ENCODE data around the gene NCKAP5.

Gene NCKAP5

GRCh38 chr2:133562558-133562957 is 5.7 kb downstream of the NCKAP5 start:
- peaks cover 5% of the 10 kb centered on the region for H3K27me3 Mint-ChIP-seq (ENCODE audit: low read depth)
- no peaks in the 10 kb centered on the region for H3K9me3 Mint-ChIP-seq
- no peaks in the 10 kb centered on the region for H3K4me1 Mint-ChIP-seq (ENCODE audit: low read depth)
- H3K36me3 Mint-ChIP-seq (ENCODE audit: low read depth), result no peaks in the 10 kb centered on the region
- no peak overlapping the region for H3K4me3 Mint-ChIP-seq
- DNase-seq (ENCODE audit: low spot score), result no peak
- H3K27ac Mint-ChIP-seq, result no peak overlapping the region

- Mint-ChIP-seq H3K4me3 (no peak overlapping the region), H3K27ac (no peak overlapping the region), H3K9me3 (no peaks in the 10 kb centered on the region), H3K4me1 (ENCODE audit: low read depth) (no peaks in the 10 kb centered on the region), H3K36me3 (ENCODE audit: low read depth) (no peaks in the 10 kb centered on the region), H3K27me3 (ENCODE audit: low read depth) (no peaks in the 10 kb centered on the region)
- DNase-seq (ENCODE audit: low spot score), result no peak
Observed at GRCh38 chr2:133561045-133561852, 7.0 kb downstream of the NCKAP5 start.

- Mint-ChIP-seq H3K4me1 (ENCODE audit: low read depth) (no peaks in the 10 kb centered on the region), H3K27ac (no peak overlapping the region), H3K36me3 (ENCODE audit: low read depth) (no peaks in the 10 kb centered on the region), H3K4me3 (no peak overlapping the region), H3K27me3 (ENCODE audit: low read depth) (no peaks in the 10 kb centered on the region), H3K9me3 (no peaks in the 10 kb centered on the region)
- DNase-seq (ENCODE audit: low spot score), result no peak
Observed at GRCh38 chr2:133557614-133558013, 10.6 kb downstream of the NCKAP5 start.

- no peak overlapping the region for H3K27ac Mint-ChIP-seq
- no peaks in the 10 kb centered on the region for H3K36me3 Mint-ChIP-seq (ENCODE audit: low read depth)
- no peaks in the 10 kb centered on the region for H3K9me3 Mint-ChIP-seq
- no peak for DNase-seq (ENCODE audit: low spot score)
- no peaks in the 10 kb centered on the region for H3K4me1 Mint-ChIP-seq (ENCODE audit: low read depth)
- no peaks in the 10 kb centered on the region for H3K27me3 Mint-ChIP-seq (ENCODE audit: low read depth)
- H3K4me3 Mint-ChIP-seq, result no peak overlapping the region
Observed at GRCh38 chr2:133553838-133554408, 14.3 kb downstream of the NCKAP5 start.

GRCh38 chr2:133553251-133553650 is 15.0 kb downstream of the NCKAP5 start:
- Mint-ChIP-seq H3K27ac (no peak overlapping the region), H3K4me1 (ENCODE audit: low read depth) (no peaks in the 10 kb centered on the region), H3K9me3 (no peaks in the 10 kb centered on the region), H3K27me3 (ENCODE audit: low read depth) (no peaks in the 10 kb centered on the region), H3K36me3 (ENCODE audit: low read depth) (no peaks in the 10 kb centered on the region), H3K4me3 (no peak overlapping the region)
- DNase-seq (ENCODE audit: low spot score), result no peak

GRCh38 chr2:133552821-133553220 is 15.4 kb downstream of the NCKAP5 start:
- H3K27me3 Mint-ChIP-seq (ENCODE audit: low read depth), result no peaks in the 10 kb centered on the region
- H3K4me1 Mint-ChIP-seq (ENCODE audit: low read depth), result no peaks in the 10 kb centered on the region
- no peak for DNase-seq (ENCODE audit: low spot score)
- H3K4me3 Mint-ChIP-seq, result no peak overlapping the region
- no peak overlapping the region for H3K27ac Mint-ChIP-seq
- H3K9me3 Mint-ChIP-seq, result no peaks in the 10 kb centered on the region
- H3K36me3 Mint-ChIP-seq (ENCODE audit: low read depth), result no peaks in the 10 kb centered on the region

GRCh38 chr2:133541797-133542196 is 26.5 kb downstream of the NCKAP5 start:
- H3K9me3 Mint-ChIP-seq, result peaks cover 9% of the 10 kb centered on the region
- H3K27ac Mint-ChIP-seq, result no peak overlapping the region
- no peaks in the 10 kb centered on the region for H3K27me3 Mint-ChIP-seq (ENCODE audit: low read depth)
- DNase-seq (ENCODE audit: low spot score), result no peak
- no peaks in the 10 kb centered on the region for H3K4me1 Mint-ChIP-seq (ENCODE audit: low read depth)
- no peak overlapping the region for H3K4me3 Mint-ChIP-seq
- H3K36me3 Mint-ChIP-seq (ENCODE audit: low read depth), result no peaks in the 10 kb centered on the region

GRCh38 chr2:133541376-133541775 is 26.9 kb downstream of the NCKAP5 start:
- DNase-seq (ENCODE audit: low spot score), result no peak
- H3K27ac Mint-ChIP-seq, result no peak overlapping the region
- peaks cover 6% of the 10 kb centered on the region for H3K9me3 Mint-ChIP-seq
- no peaks in the 10 kb centered on the region for H3K36me3 Mint-ChIP-seq (ENCODE audit: low read depth)
- no peak overlapping the region for H3K4me3 Mint-ChIP-seq
- no peaks in the 10 kb centered on the region for H3K27me3 Mint-ChIP-seq (ENCODE audit: low read depth)
- H3K4me1 Mint-ChIP-seq (ENCODE audit: low read depth), result no peaks in the 10 kb centered on the region

GRCh38 chr2:133532919-133533318 is 35.3 kb downstream of the NCKAP5 start:
- Mint-ChIP-seq H3K27ac (no peak overlapping the region), H3K27me3 (ENCODE audit: low read depth) (no peaks in the 10 kb centered on the region), H3K36me3 (ENCODE audit: low read depth) (no peaks in the 10 kb centered on the region), H3K9me3 (no peaks in the 10 kb centered on the region), H3K4me1 (ENCODE audit: low read depth) (no peaks in the 10 kb centered on the region), H3K4me3 (no peak overlapping the region)
- no peak for DNase-seq (ENCODE audit: low spot score)

- Mint-ChIP-seq H3K4me1 (ENCODE audit: low read depth) (no peaks in the 10 kb centered on the region), H3K4me3 (no peak overlapping the region), H3K27me3 (ENCODE audit: low read depth) (no peaks in the 10 kb centered on the region), H3K36me3 (ENCODE audit: low read depth) (no peaks in the 10 kb centered on the region), H3K27ac (no peak overlapping the region), H3K9me3 (no peaks in the 10 kb centered on the region)
- no peak for DNase-seq (ENCODE audit: low spot score)
Observed at GRCh38 chr2:133531382-133531781, 36.9 kb downstream of the NCKAP5 start.

GRCh38 chr2:133530645-133531044 is 37.6 kb downstream of the NCKAP5 start:
- no peak overlapping the region for H3K4me3 Mint-ChIP-seq
- no peaks in the 10 kb centered on the region for H3K4me1 Mint-ChIP-seq (ENCODE audit: low read depth)
- no peaks in the 10 kb centered on the region for H3K36me3 Mint-ChIP-seq (ENCODE audit: low read depth)
- H3K27ac Mint-ChIP-seq, result no peak overlapping the region
- DNase-seq (ENCODE audit: low spot score), result no peak
- H3K27me3 Mint-ChIP-seq (ENCODE audit: low read depth), result no peaks in the 10 kb centered on the region
- no peaks in the 10 kb centered on the region for H3K9me3 Mint-ChIP-seq

GRCh38 chr2:133526530-133527300 is 41.5 kb downstream of the NCKAP5 start:
- DNase-seq (ENCODE audit: low spot score), result no peak
- Mint-ChIP-seq H3K4me1 (ENCODE audit: low read depth) (no peaks in the 10 kb centered on the region), H3K27ac (no peak overlapping the region), H3K9me3 (no peaks in the 10 kb centered on the region), H3K36me3 (ENCODE audit: low read depth) (no peaks in the 10 kb centered on the region), H3K4me3 (no peak overlapping the region), H3K27me3 (ENCODE audit: low read depth) (no peaks in the 10 kb centered on the region)

GRCh38 chr2:133525613-133526529 is 42.4 kb downstream of the NCKAP5 start:
- Mint-ChIP-seq H3K9me3 (no peaks in the 10 kb centered on the region), H3K4me1 (ENCODE audit: low read depth) (no peaks in the 10 kb centered on the region), H3K27me3 (ENCODE audit: low read depth) (no peaks in the 10 kb centered on the region), H3K4me3 (no peak overlapping the region), H3K36me3 (ENCODE audit: low read depth) (no peaks in the 10 kb centered on the region), H3K27ac (no peak overlapping the region)
- no peak for DNase-seq (ENCODE audit: low spot score)
